NCI-H1092 treated with DMSO at 0.1 percent for 48 hours (cell line): ENCODE results near the gene KIF1A.

Source experiments
- DNase-seq: peaks from one replicate; lab custom pipeline; 2025; lab: John Stamatoyannopoulos, UW

The KIF1A gene

GRCh38 chr2:240819858-240820606 lies at the start of gene KIF1A:
TSS of gene KIF1A (minus strand) at chr2:240820219. CDS start at chr2:240797752, 22,467 bp downstream.
- peak; percentile 84 for DNase-seq

GRCh38 chr2:240869109-240869955 lies 49.3 kb upstream of the KIF1A start:
- DNase-seq, result no peak

GRCh38 chr2:240868286-240869108 lies 48.5 kb upstream of the KIF1A start, which contains the start of gene AGXT:
TSS of gene AGXT (plus strand) at chr2:240868824. CDS start at chr2:240868866, 42 bp downstream.
- DNase-seq, result no peak

GRCh38 chr2:240865391-240865790 lies 45.4 kb upstream of the KIF1A start:
- DNase-seq, result no peak

- DNase-seq, result no peak
Measured at GRCh38 chr2:240864475-240864874, 44.5 kb upstream of the KIF1A start.

GRCh38 chr2:240861547-240861946 lies 41.5 kb upstream of the KIF1A start:
- no peak for DNase-seq

- no peak for DNase-seq
Measured at GRCh38 chr2:240858871-240859270, 38.9 kb upstream of the KIF1A start.

GRCh38 chr2:240858321-240858720 lies 38.3 kb upstream of the KIF1A start:
- DNase-seq, result no peak

GRCh38 chr2:240857039-240858008 lies 37.3 kb upstream of the KIF1A start:
- DNase-seq, result peak; percentile 6

- no peak for DNase-seq
Measured at GRCh38 chr2:240856151-240856980, 36.3 kb upstream of the KIF1A start.

GRCh38 chr2:240855670-240856069 lies 35.7 kb upstream of the KIF1A start:
- DNase-seq, result no peak

- no peak for DNase-seq
Measured at GRCh38 chr2:240852671-240853314, 32.8 kb upstream of the KIF1A start.

- DNase-seq, result peak; percentile 59
Measured at GRCh38 chr2:240851078-240851991, 31.3 kb upstream of the KIF1A start.

GRCh38 chr2:240850756-240851077 lies 30.7 kb upstream of the KIF1A start:
- no peak for DNase-seq

- DNase-seq, result no peak
Measured at GRCh38 chr2:240850026-240850425, 30.0 kb upstream of the KIF1A start.

- DNase-seq, result no peak
Measured at GRCh38 chr2:240848900-240849680, 29.1 kb upstream of the KIF1A start.

GRCh38 chr2:240847817-240848216 lies 27.8 kb upstream of the KIF1A start:
- no peak for DNase-seq
